ENCODE data around the gene GBGT1. TPM values are rescaled to one million over a fixed set of nuclear protein-coding genes. Genes with fewer than 3 reads are reported as not detected.

The GBGT1 gene
- total RNA-seq, 1 experiment from 2014 or later = 16.5 TPM

DNA sequence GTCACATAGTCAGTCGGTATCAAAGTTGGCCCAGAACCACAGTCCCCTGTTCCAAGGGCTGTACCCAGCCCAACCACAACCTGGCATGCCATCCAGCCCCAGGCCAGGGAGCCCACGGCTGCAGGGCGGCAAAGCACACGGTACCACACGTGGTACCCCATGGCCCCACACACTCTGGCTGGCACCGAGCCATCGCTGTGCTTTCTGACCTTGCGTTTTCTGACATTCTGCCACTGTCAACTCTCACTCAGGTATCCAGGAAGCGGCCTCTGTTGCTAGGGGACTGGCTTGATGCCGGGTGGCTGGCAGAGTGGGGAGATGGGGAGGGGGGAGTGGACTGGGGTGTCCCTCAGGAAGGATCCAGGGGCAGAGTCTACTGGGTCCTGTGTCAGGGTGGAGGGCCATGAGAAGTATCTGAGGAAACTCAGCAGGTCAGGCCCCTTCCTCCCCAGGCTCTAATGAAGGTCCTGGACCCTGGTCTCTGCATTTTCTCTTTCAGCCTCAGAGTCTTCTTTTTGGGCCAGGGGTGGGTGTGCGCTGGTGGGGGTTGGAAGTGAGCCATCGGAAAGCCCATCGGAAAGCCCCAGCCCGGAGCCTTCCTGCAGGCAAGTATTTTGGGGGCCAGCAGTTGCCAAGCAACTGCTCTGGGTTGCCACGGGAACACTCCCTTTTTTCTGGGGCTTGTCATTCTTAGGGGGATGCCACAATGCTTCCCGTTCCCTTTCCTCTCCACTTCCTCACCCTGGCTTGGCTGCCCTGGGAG lies 21.7 kb downstream of the GBGT1 start (continued):
- TF ChIP-seq AR (CRISPR knock-in tag; IDR thresholded peaks at IDR 0.05) = no peak
- no peak for TF ChIP-seq GTF2I (CRISPR knock-in tag; conservative IDR thresholded peaks at IDR 0.05)
- TF ChIP-seq TEAD4 (CRISPR knock-in tag; IDR thresholded peaks at IDR 0.05) = no peak
- TF ChIP-seq, protein P1, sequence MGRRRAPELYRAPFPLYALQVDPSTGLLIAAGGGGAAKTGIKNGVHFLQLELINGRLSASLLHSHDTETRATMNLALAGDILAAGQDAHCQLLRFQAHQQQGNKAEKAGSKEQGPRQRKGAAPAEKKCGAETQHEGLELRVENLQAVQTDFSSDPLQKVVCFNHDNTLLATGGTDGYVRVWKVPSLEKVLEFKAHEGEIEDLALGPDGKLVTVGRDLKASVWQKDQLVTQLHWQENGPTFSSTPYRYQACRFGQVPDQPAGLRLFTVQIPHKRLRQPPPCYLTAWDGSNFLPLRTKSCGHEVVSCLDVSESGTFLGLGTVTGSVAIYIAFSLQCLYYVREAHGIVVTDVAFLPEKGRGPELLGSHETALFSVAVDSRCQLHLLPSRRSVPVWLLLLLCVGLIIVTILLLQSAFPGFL (CRISPR knock-in tag; IDR thresholded peaks at IDR 0.05; ENCODE audit: borderline replicate concordance) = no peak
- no peak for TF ChIP-seq NFE2L1 (CRISPR knock-in tag; IDR thresholded peaks at IDR 0.05)
- TF ChIP-seq TEAD1 (CRISPR knock-in tag; IDR thresholded peaks at IDR 0.05) = no peak
- no peak for TF ChIP-seq FOXK1 (CRISPR knock-in tag; IDR thresholded peaks at IDR 0.05)
- no peak for TF ChIP-seq JUN (CRISPR knock-in tag; IDR thresholded peaks at IDR 0.05)
- TF ChIP-seq OVOL2 (CRISPR knock-in tag; IDR thresholded peaks at IDR 0.05; ENCODE audit: borderline replicate concordance) = no peak

DNA sequence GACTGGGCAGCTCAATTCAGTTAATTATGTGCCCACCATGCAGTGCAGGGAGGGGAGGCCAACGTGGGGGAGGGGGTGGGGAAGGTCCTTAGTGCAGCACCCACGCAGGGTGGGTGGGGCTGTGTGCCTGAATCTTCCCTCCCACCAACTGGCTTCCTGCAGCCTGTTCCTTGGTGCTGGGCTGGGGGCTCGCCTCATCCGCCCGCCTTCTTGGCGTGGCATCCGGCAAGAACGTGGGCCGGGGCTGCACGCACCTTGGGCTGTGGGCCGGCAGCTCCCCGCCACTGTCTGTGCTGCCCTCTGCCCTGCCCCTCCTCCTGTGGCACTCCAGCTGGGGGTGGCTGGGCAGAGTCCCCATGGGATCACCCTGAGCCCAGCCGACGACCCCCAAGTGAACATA lies 23.1 kb downstream of the GBGT1 start:
- POLR2A ChIA-PET = no interaction called here
- CTCF ChIA-PET = interaction anchor here (1.2 kb wide), 1 partner anchor 98 kb away, joined by 3 read pairs; no protein-coding TSS in a partner anchor
- no peaks in the 10 kb centered on the region for H3K36me3 Mint-ChIP-seq
- no peak overlapping the region for H3K27ac Mint-ChIP-seq
- peaks cover 10% of the 10 kb centered on the region for H3K4me1 Mint-ChIP-seq
- no peaks in the 10 kb centered on the region for H3K9me3 Mint-ChIP-seq
- H3K27me3 Mint-ChIP-seq (ENCODE audit: low read depth) = peaks cover 4% of the 10 kb centered on the region
- no peak for TF ChIP-seq SOX15 (CRISPR knock-in tag; IDR thresholded peaks at IDR 0.05)
- no peak for TF ChIP-seq USF1 (CRISPR knock-in tag; IDR thresholded peaks at IDR 0.05)
- TF ChIP-seq ESRRA (CRISPR knock-in tag; IDR thresholded peaks at IDR 0.05; ENCODE audit: borderline replicate concordance) = no peak
- no peak for TF ChIP-seq HMGA2 (CRISPR knock-in tag; IDR thresholded peaks at IDR 0.05)
- no peak for TF ChIP-seq ZNF423 (CRISPR knock-in tag; IDR thresholded peaks at IDR 0.05)
- TF ChIP-seq ATF6 (CRISPR knock-in tag; IDR thresholded peaks at IDR 0.05) = no peak
- no peak for TF ChIP-seq ERG (CRISPR knock-in tag; IDR thresholded peaks at IDR 0.05)
- TF ChIP-seq NFYB (CRISPR knock-in tag; conservative IDR thresholded peaks at IDR 0.05; ENCODE audit: low read depth) = no peak
- no peak for TF ChIP-seq SP1 (CRISPR knock-in tag; conservative IDR thresholded peaks at IDR 0.05)
- TF ChIP-seq ZSCAN18 (CRISPR knock-in tag; IDR thresholded peaks at IDR 0.05) = no peak
- no peak for TF ChIP-seq AR (CRISPR knock-in tag; IDR thresholded peaks at IDR 0.05)
- TF ChIP-seq, protein P2, sequence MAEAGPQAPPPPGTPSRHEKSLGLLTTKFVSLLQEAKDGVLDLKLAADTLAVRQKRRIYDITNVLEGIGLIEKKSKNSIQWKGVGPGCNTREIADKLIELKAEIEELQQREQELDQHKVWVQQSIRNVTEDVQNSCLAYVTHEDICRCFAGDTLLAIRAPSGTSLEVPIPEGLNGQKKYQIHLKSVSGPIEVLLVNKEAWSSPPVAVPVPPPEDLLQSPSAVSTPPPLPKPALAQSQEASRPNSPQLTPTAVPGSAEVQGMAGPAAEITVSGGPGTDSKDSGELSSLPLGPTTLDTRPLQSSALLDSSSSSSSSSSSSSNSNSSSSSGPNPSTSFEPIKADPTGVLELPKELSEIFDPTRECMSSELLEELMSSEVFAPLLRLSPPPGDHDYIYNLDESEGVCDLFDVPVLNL (CRISPR knock-in tag; IDR thresholded peaks at IDR 0.05; ENCODE audit: borderline replicate concordance, low read depth) = no peak
- TF ChIP-seq OVOL2 (CRISPR knock-in tag; IDR thresholded peaks at IDR 0.05; ENCODE audit: borderline replicate concordance) = no peak
- H3K4me3 Mint-ChIP-seq = no peak overlapping the region
- ATAC-seq = no peak
- DNase-seq (ENCODE audit: low spot score) = no peak

All from WTC11 (cell line).